GM18519 (cell line): Measurements from ENCODE around the gene STAU1.
"Not testable (repeated sequence)": the region's sequence is repeated elsewhere in the genome, so short reads cannot be mapped to it uniquely, and the experiment has no call there.

Experiments
- ATAC-seq: cut with Tn5 transposase; IDR thresholded peaks from one replicate; pipeline ENCODE4 v1.9.1; 2021; ENCODE audit warnings: mild to moderate bottlenecking, moderate library complexity; ENCODE audit not compliant: unreplicated experiment, low FRiP score

Gene STAU1

GRCh38 chr20:49203746-49204145 is 15.6 kb upstream of the STAU1 start:
- ATAC-seq, result no peak

- ATAC-seq, result no peak
These were observed 14.9 kb upstream of the STAU1 start for GRCh38 chr20:49203011-49203410.

GRCh38 chr20:49199729-49200293 is 11.7 kb upstream of the STAU1 start:
- ATAC-seq, result no peak

GRCh38 chr20:49192944-49193518 is 4.9 kb upstream of the STAU1 start:
- ATAC-seq, result not testable (repeated sequence)

- no peak for ATAC-seq
These were observed 744 bp downstream of the STAU1 start for GRCh38 chr20:49187330-49187850.

- no peak for ATAC-seq
These were observed 1.4 kb downstream of the STAU1 start for GRCh38 chr20:49186535-49187329.

- ATAC-seq, result no peak
These were observed 2.9 kb downstream of the STAU1 start for GRCh38 chr20:49185071-49185761.

GRCh38 chr20:49184691-49185070 is 3.5 kb downstream of the STAU1 start:
- no peak for ATAC-seq

- ATAC-seq, result not testable (repeated sequence)
These were observed 4.0 kb downstream of the STAU1 start for GRCh38 chr20:49184084-49184501.

GRCh38 chr20:49183444-49183843 is 4.7 kb downstream of the STAU1 start:
- ATAC-seq, result no peak

- no peak for ATAC-seq
These were observed 6.8 kb downstream of the STAU1 start for GRCh38 chr20:49181265-49181877.

GRCh38 chr20:49179368-49180277 is 8.5 kb downstream of the STAU1 start:
- ATAC-seq, result no peak

GRCh38 chr20:49174183-49174582 is 14.0 kb downstream of the STAU1 start:
- no peak for ATAC-seq

GRCh38 chr20:49172413-49172812 is 15.7 kb downstream of the STAU1 start:
- ATAC-seq, result no peak

GRCh38 chr20:49171909-49172308 is 16.2 kb downstream of the STAU1 start:
- ATAC-seq, result no peak

GRCh38 chr20:49170714-49171113 is 17.4 kb downstream of the STAU1 start:
- no peak for ATAC-seq

- no peak for ATAC-seq
These were observed 18.6 kb downstream of the STAU1 start for GRCh38 chr20:49169547-49169946.

GRCh38 chr20:49168864-49169263 is 19.3 kb downstream of the STAU1 start:
- ATAC-seq, result not testable (repeated sequence)

GRCh38 chr20:49167811-49168507 is 20.2 kb downstream of the STAU1 start:
- ATAC-seq, result no peak
